GM23248 (cell line): Measurements from ENCODE around the gene DCST2. TPM values are rescaled to one million over a fixed set of nuclear protein-coding genes. Genes with fewer than 3 reads are reported as not detected.
A peak's percentile ranks its signal among the peaks of the same experiment; 100 is the strongest.

Source experiments
- DNase-seq: peaks from one replicate; pipeline ENCODE4 v3.0.0-alpha.2; 2015
- H2AFZ ChIP-seq: fragments of 200-600 bp; sonication (generic); 2 replicates; pipeline ENCODE4 v1.6.1; 2016; ENCODE audit warnings: antibody characterized with exemption
- H3F3A ChIP-seq: fragments of 200-600 bp; sonication (generic); 2 replicates; pipeline ENCODE4 v1.6.1; 2016; ENCODE audit warnings: mild to moderate bottlenecking, antibody characterized with exemption, mixed run types; ENCODE audit not compliant: insufficient read depth
- H3K27ac ChIP-seq: fragments of 200-600 bp; sonication (generic); 2 replicates; pipeline ENCODE4 v1.5.1; 2016; ENCODE audit warnings: mild to moderate bottlenecking
- H3K27me3 ChIP-seq: fragments of 200-600 bp; sonication (generic); replicated peaks from 2 replicates; pipeline ENCODE4 v1.6.1; 2016; ENCODE audit warnings: mild to moderate bottlenecking; ENCODE audit not compliant: insufficient read depth
- H3K36me3 ChIP-seq: fragments of 200-600 bp; sonication (generic); 2 replicates; pipeline ENCODE4 v1.6.1; 2016; ENCODE audit warnings: low read depth, mild to moderate bottlenecking
- H3K4me1 ChIP-seq: fragments of 200-600 bp; sonication (generic); 2 replicates; pipeline ENCODE4 v1.6.1; 2016; ENCODE audit warnings: mild to moderate bottlenecking; ENCODE audit not compliant: insufficient read depth
- H3K4me2 ChIP-seq: fragments of 200-600 bp; sonication (generic); one replicate; pipeline ENCODE4 v1.6.1; 2016; ENCODE audit warnings: mild to moderate bottlenecking; ENCODE audit not compliant: unreplicated experiment
- H3K4me3 ChIP-seq: fragments of 200-600 bp; sonication (generic); 2 replicates; pipeline ENCODE4 v1.5.1; 2016; ENCODE audit warnings: mild to moderate bottlenecking
- H3K79me2 ChIP-seq: fragments of 200-600 bp; sonication (generic); 2 replicates; pipeline ENCODE4 v1.6.1; 2016; ENCODE audit warnings: mild to moderate bottlenecking; ENCODE audit not compliant: insufficient read depth
- H3K9ac ChIP-seq: fragments of 200-600 bp; sonication (generic); 2 replicates; pipeline ENCODE4 v1.6.1; 2016; ENCODE audit warnings: mild to moderate bottlenecking
- H3K9me2 ChIP-seq: fragments of 200-600 bp; sonication (generic); 2 replicates; pipeline ENCODE4 v1.6.1; 2016; ENCODE audit warnings: mixed run types, mild to moderate bottlenecking, moderate library complexity; ENCODE audit not compliant: insufficient read depth
- H3K9me3 ChIP-seq: fragments of 200-600 bp; sonication (generic); one replicate; pipeline ENCODE4 v1.6.1; 2017; ENCODE audit warnings: low read depth
- H4K20me1 ChIP-seq: fragments of 200-600 bp; sonication (generic); 2 replicates; pipeline ENCODE4 v1.6.0; 2016; ENCODE audit not compliant: insufficient read depth
- EZH2 ChIP-seq: fragments of 200-600 bp; sonication (generic); IDR thresholded peaks from 2 replicates; pipeline ENCODE4 v1.6.1; 2018; ENCODE audit warnings: antibody characterized with exemption, mild to moderate bottlenecking; ENCODE audit not compliant: insufficient read depth, poor library complexity, severe bottlenecking
- EZH2phosphoT487 ChIP-seq: fragments of 200-600 bp; sonication (generic); IDR thresholded peaks from 2 replicates; pipeline ENCODE4 v1.6.1; 2018; ENCODE audit warnings: antibody characterized with exemption, moderate library complexity, mild to moderate bottlenecking, low read depth; ENCODE audit not compliant: insufficient read depth
- WGBS, 2 experiments: methylation state at CpG; one replicate each; pipeline ENCODE4 v1.1.6; 2015 to 2017; ENCODE audit warnings: low lambda C conversion rate in 2 of 2, low coverage in 1 of 2; ENCODE audit errors: missing lambda C conversion rate in 2 of 2; 5-methylcytosine and 5-hydroxymethylcytosine counted together
- in situ Hi-C: fragments of 300-500 bp; cut with MboI; formaldehyde crosslinking; loops from 2 replicates; pipeline ENCODE4 v1.15.0; 2020
- polyA plus RNA-seq: library from polyadenylated mRNA; unstranded; fragments of >200 nt; fragmentation: Nextera tagmentation; extraction: Ambion mirVana; gene quantifications from 2 replicates; pipeline ENCODE4 v1.2.1, GENCODE V29; 2016
- total RNA-seq: library from RNA; depleted of rRNA; stranded (reverse); fragments of >200 nt; shearing (Covaris generic); gene quantifications from 2 replicates; pipeline ENCODE4 v1.2.3, GENCODE V29; 2014

Gene DCST2
- total and polyA plus RNA-seq, 2 experiments from 2014 or later: 0.14 TPM; not detected in 1

DNA sequence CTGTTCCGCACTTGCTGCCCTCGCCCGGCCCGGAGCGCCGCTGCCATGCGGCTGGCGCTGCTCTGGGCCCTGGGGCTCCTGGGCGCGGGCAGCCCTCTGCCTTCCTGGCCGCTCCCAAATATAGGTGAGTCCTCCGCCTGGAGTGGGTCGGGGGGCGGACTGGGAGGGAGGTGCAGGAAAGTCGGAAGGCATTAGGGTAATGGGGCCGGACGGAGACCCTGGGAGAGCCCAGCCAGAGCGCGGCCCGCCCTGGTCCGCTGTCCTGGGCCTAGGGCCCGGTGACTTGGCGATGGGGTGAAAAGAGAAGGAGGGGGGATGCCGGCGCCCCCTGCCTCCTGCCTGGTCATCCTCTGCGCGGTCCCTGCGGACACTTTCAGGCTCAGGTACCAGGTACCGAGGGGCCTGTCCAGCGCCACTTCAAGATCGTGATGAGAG is 17.8 kb upstream of the DCST2 start:
- no peak for TF ChIP-seq EZH2phosphoT487
- no peak for TF ChIP-seq EZH2
- no peaks in the 10 kb centered on the region for H3K36me3 ChIP-seq
- peaks cover 10% of the 10 kb centered on the region for H3F3A ChIP-seq
- H3K4me2 ChIP-seq: peak overlapping the region; percentile 84
- no peaks in the 10 kb centered on the region for H3K79me2 ChIP-seq
- 2% methylated on average over 20 to 30 of the region's 31 CpGs for WGBS, 2 experiments
- H3K9me3 ChIP-seq: no peaks in the 10 kb centered on the region
- H3K27me3 ChIP-seq: no peaks in the 10 kb centered on the region
- H3K27ac ChIP-seq: no peak overlapping the region
- H3K9me2 ChIP-seq: no peaks in the 10 kb centered on the region
- peaks cover 9% of the 10 kb centered on the region for H3K4me1 ChIP-seq
- H3K4me3 ChIP-seq: peak overlapping the region; percentile 74
- in situ Hi-C loops: no loop called here
- peak overlapping the region; percentile 70 for H2AFZ ChIP-seq
- no peak for DNase-seq
- H3K9ac ChIP-seq: peak overlapping the region; percentile 75
- no peaks in the 10 kb centered on the region for H4K20me1 ChIP-seq

GRCh38 chr1:155050560-155051341 is 17.2 kb upstream of the DCST2 start, which contains the start of gene ADAM15:
Gene ADAM15, plus strand, starts transcription at chr1:155051316. Its CDS starts 71 bp downstream, at chr1:155051387.
- Histone ChIP-seq H3K4me3 (peak within 1 kb of the TSS; percentile 74), H3K9me3 (no peaks in the 10 kb centered on the region), H2AFZ (peak within 1 kb of the TSS; percentile 90), H3K27me3 (no peaks in the 10 kb centered on the region), H3K79me2 (no peaks in the 10 kb centered on the region), H4K20me1 (no peaks in the 10 kb centered on the region), H3F3A (peaks cover 10% of the 10 kb centered on the region), H3K4me2 (peak within 1 kb of the TSS; percentile 84), H3K36me3 (no peaks in the 10 kb centered on the region), H3K9me2 (no peaks in the 10 kb centered on the region), H3K4me1 (peaks cover 9% of the 10 kb centered on the region), H3K9ac (peak within 1 kb of the TSS; percentile 75), H3K27ac (peak within 1 kb of the TSS; percentile 29)
- peak; percentile 88 for DNase-seq
- in situ Hi-C loops: no loop called here
- 1% methylated on average over 52 to 77 of the region's 99 CpGs for WGBS, 2 experiments
- TF ChIP-seq EZH2phosphoT487 (no peak), EZH2 (no peak)

- peaks cover 10% of the 10 kb centered on the region for H3F3A ChIP-seq
- in situ Hi-C loops: no loop called here
- 16 to 18% methylated on average over 7 to 10 of the region's 10 CpGs for WGBS, 2 experiments
- H3K27ac ChIP-seq: no peak overlapping the region
- peak; percentile 56 for DNase-seq
- peaks cover 13% of the 10 kb centered on the region for H3K4me1 ChIP-seq
- H3K79me2 ChIP-seq: no peaks in the 10 kb centered on the region
- no peaks in the 10 kb centered on the region for H3K9me3 ChIP-seq
- peak overlapping the region; percentile 74 for H3K4me3 ChIP-seq
- no peaks in the 10 kb centered on the region for H3K27me3 ChIP-seq
- TF ChIP-seq EZH2 (no peak), EZH2phosphoT487 (no peak)
- peak overlapping the region; percentile 73 for H3K4me2 ChIP-seq
- no peaks in the 10 kb centered on the region for H3K9me2 ChIP-seq
- no peaks in the 10 kb centered on the region for H3K36me3 ChIP-seq
- no peaks in the 10 kb centered on the region for H4K20me1 ChIP-seq
- peak overlapping the region; percentile 59 for H3K9ac ChIP-seq
- peak overlapping the region; percentile 90 for H2AFZ ChIP-seq
These were observed 16.3 kb upstream of the DCST2 start for GRCh38 chr1:155049651-155050559.
